ENCODE data around the gene GMDS.

Gene GMDS

GRCh38 chr6:2240961-2241360, 4.4 kb downstream of the GMDS start:
- H3K36me3 ChIP-seq (ENCODE audit: control insufficient read depth, insufficient read depth, low read length): no peaks in the 10 kb centered on the region
- H3K4me3 ChIP-seq (ENCODE audit: extremely low read depth, insufficient read depth, low read length, poor library complexity, severe bottlenecking): no peak overlapping the region
- H3K9me3 ChIP-seq (ENCODE audit: control insufficient read depth, low read length): no peaks in the 10 kb centered on the region
- H3K4me1 ChIP-seq (ENCODE audit: control insufficient read depth, insufficient read depth, low read length, poor library complexity, severe bottlenecking): no peaks in the 10 kb centered on the region
- no peak overlapping the region for H3K27ac ChIP-seq (ENCODE audit: low read depth, low read length, severe bottlenecking)
- 80 to 92% methylated on average over 6 of the region's 6 CpGs for WGBS, 2 experiments (ENCODE audit: insufficient coverage in 2 of 2)

GRCh38 chr6:2237001-2237400, 8.4 kb downstream of the GMDS start:
- Histone ChIP-seq H3K9me3 (ENCODE audit: control insufficient read depth, low read length) (no peaks in the 10 kb centered on the region), H3K4me3 (ENCODE audit: extremely low read depth, insufficient read depth, low read length, poor library complexity, severe bottlenecking) (no peak overlapping the region), H3K4me1 (ENCODE audit: control insufficient read depth, insufficient read depth, low read length, poor library complexity, severe bottlenecking) (no peaks in the 10 kb centered on the region), H3K27ac (ENCODE audit: low read depth, low read length, severe bottlenecking) (no peak overlapping the region), H3K36me3 (ENCODE audit: control insufficient read depth, insufficient read depth, low read length) (no peaks in the 10 kb centered on the region)
- no CpG with 5 or more reads among the region's 1 CpG for WGBS, 2 experiments (ENCODE audit: insufficient coverage in 2 of 2)

GRCh38 chr6:2235777-2236495, 9.5 kb downstream of the GMDS start:
- H3K4me1 ChIP-seq (ENCODE audit: control insufficient read depth, insufficient read depth, low read length, poor library complexity, severe bottlenecking): no peaks in the 10 kb centered on the region
- no peak overlapping the region for H3K4me3 ChIP-seq (ENCODE audit: extremely low read depth, insufficient read depth, low read length, poor library complexity, severe bottlenecking)
- H3K27ac ChIP-seq (ENCODE audit: low read depth, low read length, severe bottlenecking): no peak overlapping the region
- no peaks in the 10 kb centered on the region for H3K9me3 ChIP-seq (ENCODE audit: control insufficient read depth, low read length)
- no peaks in the 10 kb centered on the region for H3K36me3 ChIP-seq (ENCODE audit: control insufficient read depth, insufficient read depth, low read length)
- 94 to 100% methylated on average over 2 of the region's 2 CpGs for WGBS, 2 experiments (ENCODE audit: insufficient coverage in 2 of 2)

- H3K36me3 ChIP-seq (ENCODE audit: control insufficient read depth, insufficient read depth, low read length): no peaks in the 10 kb centered on the region
- no peak overlapping the region for H3K27ac ChIP-seq (ENCODE audit: low read depth, low read length, severe bottlenecking)
- H3K4me3 ChIP-seq (ENCODE audit: extremely low read depth, insufficient read depth, low read length, poor library complexity, severe bottlenecking): no peak overlapping the region
- H3K4me1 ChIP-seq (ENCODE audit: control insufficient read depth, insufficient read depth, low read length, poor library complexity, severe bottlenecking): no peaks in the 10 kb centered on the region
- no peaks in the 10 kb centered on the region for H3K9me3 ChIP-seq (ENCODE audit: control insufficient read depth, low read length)
- WGBS, 2 experiments (ENCODE audit: insufficient coverage in 2 of 2): 82 to 95% methylated on average over 5 to 8 of the region's 9 CpGs
Measured at GRCh38 chr6:2232445-2232844, 13.0 kb downstream of the GMDS start.

GRCh38 chr6:2231438-2231837, 14.0 kb downstream of the GMDS start:
- Histone ChIP-seq H3K9me3 (ENCODE audit: control insufficient read depth, low read length) (no peaks in the 10 kb centered on the region), H3K36me3 (ENCODE audit: control insufficient read depth, insufficient read depth, low read length) (no peaks in the 10 kb centered on the region), H3K27ac (ENCODE audit: low read depth, low read length, severe bottlenecking) (no peak overlapping the region), H3K4me1 (ENCODE audit: control insufficient read depth, insufficient read depth, low read length, poor library complexity, severe bottlenecking) (no peaks in the 10 kb centered on the region), H3K4me3 (ENCODE audit: extremely low read depth, insufficient read depth, low read length, poor library complexity, severe bottlenecking) (no peak overlapping the region)
- WGBS, 2 experiments (ENCODE audit: insufficient coverage in 2 of 2): 70 to 94% methylated on average over 2 to 3 of the region's 4 CpGs

GRCh38 chr6:2230659-2231277, 14.6 kb downstream of the GMDS start:
- no peak overlapping the region for H3K4me3 ChIP-seq (ENCODE audit: extremely low read depth, insufficient read depth, low read length, poor library complexity, severe bottlenecking)
- no peaks in the 10 kb centered on the region for H3K9me3 ChIP-seq (ENCODE audit: control insufficient read depth, low read length)
- WGBS, 2 experiments (ENCODE audit: insufficient coverage in 2 of 2): no CpG with 5 or more reads among the region's 2 CpGs
- no peak overlapping the region for H3K27ac ChIP-seq (ENCODE audit: low read depth, low read length, severe bottlenecking)
- no peaks in the 10 kb centered on the region for H3K4me1 ChIP-seq (ENCODE audit: control insufficient read depth, insufficient read depth, low read length, poor library complexity, severe bottlenecking)
- no peaks in the 10 kb centered on the region for H3K36me3 ChIP-seq (ENCODE audit: control insufficient read depth, insufficient read depth, low read length)

- Histone ChIP-seq H3K9me3 (ENCODE audit: control insufficient read depth, low read length) (no peaks in the 10 kb centered on the region), H3K4me3 (ENCODE audit: extremely low read depth, insufficient read depth, low read length, poor library complexity, severe bottlenecking) (no peak overlapping the region), H3K4me1 (ENCODE audit: control insufficient read depth, insufficient read depth, low read length, poor library complexity, severe bottlenecking) (no peaks in the 10 kb centered on the region), H3K27ac (ENCODE audit: low read depth, low read length, severe bottlenecking) (no peak overlapping the region), H3K36me3 (ENCODE audit: control insufficient read depth, insufficient read depth, low read length) (no peaks in the 10 kb centered on the region)
- 80 to 83% methylated on average over 3 to 4 of the region's 4 CpGs for WGBS, 2 experiments (ENCODE audit: insufficient coverage in 2 of 2)
Measured at GRCh38 chr6:2229742-2230141, 15.7 kb downstream of the GMDS start.

GRCh38 chr6:2229039-2229438, 16.4 kb downstream of the GMDS start:
- Histone ChIP-seq H3K4me1 (ENCODE audit: control insufficient read depth, insufficient read depth, low read length, poor library complexity, severe bottlenecking) (no peaks in the 10 kb centered on the region), H3K9me3 (ENCODE audit: control insufficient read depth, low read length) (no peaks in the 10 kb centered on the region), H3K4me3 (ENCODE audit: extremely low read depth, insufficient read depth, low read length, poor library complexity, severe bottlenecking) (no peak overlapping the region), H3K36me3 (ENCODE audit: control insufficient read depth, insufficient read depth, low read length) (no peaks in the 10 kb centered on the region), H3K27ac (ENCODE audit: low read depth, low read length, severe bottlenecking) (no peak overlapping the region)
- 92 to 94% methylated on average over 3 to 4 of the region's 4 CpGs for WGBS, 2 experiments (ENCODE audit: insufficient coverage in 2 of 2)

- no peak overlapping the region for H3K4me3 ChIP-seq (ENCODE audit: extremely low read depth, insufficient read depth, low read length, poor library complexity, severe bottlenecking)
- WGBS, 2 experiments (ENCODE audit: insufficient coverage in 2 of 2): 81 to 88% methylated on average over 2 of the region's 2 CpGs
- H3K9me3 ChIP-seq (ENCODE audit: control insufficient read depth, low read length): no peaks in the 10 kb centered on the region
- no peaks in the 10 kb centered on the region for H3K36me3 ChIP-seq (ENCODE audit: control insufficient read depth, insufficient read depth, low read length)
- H3K4me1 ChIP-seq (ENCODE audit: control insufficient read depth, insufficient read depth, low read length, poor library complexity, severe bottlenecking): no peaks in the 10 kb centered on the region
- no peak overlapping the region for H3K27ac ChIP-seq (ENCODE audit: low read depth, low read length, severe bottlenecking)
Measured at GRCh38 chr6:2228392-2228791, 17.0 kb downstream of the GMDS start.

- H3K4me1 ChIP-seq (ENCODE audit: control insufficient read depth, insufficient read depth, low read length, poor library complexity, severe bottlenecking): no peaks in the 10 kb centered on the region
- H3K27ac ChIP-seq (ENCODE audit: low read depth, low read length, severe bottlenecking): no peak overlapping the region
- H3K36me3 ChIP-seq (ENCODE audit: control insufficient read depth, insufficient read depth, low read length): no peaks in the 10 kb centered on the region
- no peaks in the 10 kb centered on the region for H3K9me3 ChIP-seq (ENCODE audit: control insufficient read depth, low read length)
- H3K4me3 ChIP-seq (ENCODE audit: extremely low read depth, insufficient read depth, low read length, poor library complexity, severe bottlenecking): no peak overlapping the region
- WGBS, 2 experiments (ENCODE audit: insufficient coverage in 2 of 2): 86% methylated on average over 1 of the region's 2 CpGs; no CpG with 5 or more reads in 1 of the 2 experiments
Measured at GRCh38 chr6:2226775-2227174, 18.6 kb downstream of the GMDS start.
